Stimulated activated CD4-positive, alpha-beta T cell treated with anti-CD3 and anti-CD28 coated beads, Interleukin-4, amount 100 ng/mL, for 4 hours (primary cell): ENCODE data around the gene WDR91.
"Not testable (repeated sequence)": the region's sequence is repeated elsewhere in the genome, so short reads cannot be mapped to it uniquely, and the experiment has no call there.

Experiments
- DNase-seq, 2 experiments: peaks; one replicate each; pipeline ENCODE4 v3.0.0-alpha.2; 2020

WDR91 gene

GRCh38 chr7:135232720-135233119 lies 21.4 kb upstream of the WDR91 start:
- no peak for DNase-seq

GRCh38 chr7:135232087-135232486 lies 20.8 kb upstream of the WDR91 start:
- DNase-seq, result no peak

- no peak for DNase-seq
These were observed 20.4 kb upstream of the WDR91 start for GRCh38 chr7:135231686-135232085.

GRCh38 chr7:135224027-135224426 lies 12.7 kb upstream of the WDR91 start:
- no peak for DNase-seq

- no peak for DNase-seq
These were observed 6.6 kb upstream of the WDR91 start for GRCh38 chr7:135217645-135218509.

- DNase-seq, result no peak
These were observed 4.4 kb upstream of the WDR91 start for GRCh38 chr7:135215698-135216097.

- DNase-seq, result no peak
These were observed 3.9 kb upstream of the WDR91 start for GRCh38 chr7:135215180-135215579.

- DNase-seq, result no peak
These were observed 2.5 kb upstream of the WDR91 start for GRCh38 chr7:135213831-135214230.

- DNase-seq, result not testable (repeated sequence)
These were observed 790 bp upstream of the WDR91 start for GRCh38 chr7:135211946-135212685.

- no peak for DNase-seq
These were observed 493 bp downstream of the WDR91 start for GRCh38 chr7:135210888-135211178.

- DNase-seq, result no peak
These were observed 2.0 kb downstream of the WDR91 start for GRCh38 chr7:135209225-135209834.

GRCh38 chr7:135208102-135208793 lies 3.1 kb downstream of the WDR91 start:
- DNase-seq, result no peak

- no peak for DNase-seq
These were observed 3.8 kb downstream of the WDR91 start for GRCh38 chr7:135207406-135208101.

GRCh38 chr7:135206941-135207391 lies 4.4 kb downstream of the WDR91 start:
- no peak for DNase-seq

GRCh38 chr7:135205850-135206249 lies 5.5 kb downstream of the WDR91 start:
- no peak for DNase-seq

- no peak for DNase-seq
These were observed 6.5 kb downstream of the WDR91 start for GRCh38 chr7:135204876-135205275.

- DNase-seq, result no peak
These were observed 7.0 kb downstream of the WDR91 start for GRCh38 chr7:135204341-135204749.

- no peak for DNase-seq
These were observed 10.0 kb downstream of the WDR91 start for GRCh38 chr7:135201350-135201749.

GRCh38 chr7:135200821-135201331 lies 10.4 kb downstream of the WDR91 start:
- DNase-seq, result no peak

- no peak for DNase-seq
These were observed 11.9 kb downstream of the WDR91 start for GRCh38 chr7:135199439-135199838.

GRCh38 chr7:135197906-135198655 lies 13.2 kb downstream of the WDR91 start:
- DNase-seq, result no peak

GRCh38 chr7:135197343-135197742 lies 14.0 kb downstream of the WDR91 start:
- DNase-seq, result no peak
